Colonic mucosa (tissue), 4 donors: ENCODE data around the gene FBXL20. TPM values are rescaled to one million over a fixed set of nuclear protein-coding genes. Genes with fewer than 3 reads are reported as not detected.

Experiments
- DNase-seq: peaks from one replicate; pipeline ENCODE4 v3.0.0-alpha.2; 2020
- H3K27ac ChIP-seq: fragments of 200-600 bp; one replicate; pipeline ENCODE4 v1.8.0; 2021
- H3K27me3 ChIP-seq: fragments of 200-600 bp; one replicate; pipeline ENCODE4 v1.8.0; 2021
- H3K36me3 ChIP-seq: fragments of 200-600 bp; one replicate; pipeline ENCODE4 v1.8.0; 2021
- H3K4me1 ChIP-seq: fragments of 200-600 bp; one replicate; pipeline ENCODE4 v1.8.0; 2021; ENCODE audit warnings: mild to moderate bottlenecking
- H3K4me3 ChIP-seq: fragments of 200-600 bp; one replicate; pipeline ENCODE4 v1.8.0; 2021
- H3K9ac ChIP-seq, 2 donors: one replicate each; pipeline ENCODE4 v1.7.0; 2013; ENCODE audit warnings: control low read depth in 2 of 2, low read depth in 2 of 2, low read length in 2 of 2
- H3K9me3 ChIP-seq: fragments of 200-600 bp; one replicate; pipeline ENCODE4 v1.8.0; 2021
- intact Hi-C: fragments of 100-400 bp; cut with DNase I; formaldehyde crosslinking; loops from one replicate; pipeline ENCODE4 v1.14.1; 2022
- total RNA-seq, 2 donors: library from RNA; stranded (reverse); fragmentation: NEBNext Ultra II Directional in 1 of 2; extraction: Animal tissue kit (Norgen Biotek cat#: 25700) in 1 of 2; gene quantifications; one replicate each; pipeline ENCODE4 v1.2.1, GENCODE V29; 2021
- TF ChIP-seq, protein P1 (sequence below): fragments of 200-600 bp; IDR thresholded peaks from one replicate; pipeline ENCODE4 v1.8.0; 2022; ENCODE audit warnings: antibody characterized with exemption, mild to moderate bottlenecking
- donor health status: healthy.
- donor health status: DM: no; HTN: no; CAD: no.
- donor health status: DM: no; HTN: no; CAD: no.

FBXL20 gene
- total RNA-seq, 2 donors from 2014 or later: 12.5 to 22.2 TPM

DNA sequence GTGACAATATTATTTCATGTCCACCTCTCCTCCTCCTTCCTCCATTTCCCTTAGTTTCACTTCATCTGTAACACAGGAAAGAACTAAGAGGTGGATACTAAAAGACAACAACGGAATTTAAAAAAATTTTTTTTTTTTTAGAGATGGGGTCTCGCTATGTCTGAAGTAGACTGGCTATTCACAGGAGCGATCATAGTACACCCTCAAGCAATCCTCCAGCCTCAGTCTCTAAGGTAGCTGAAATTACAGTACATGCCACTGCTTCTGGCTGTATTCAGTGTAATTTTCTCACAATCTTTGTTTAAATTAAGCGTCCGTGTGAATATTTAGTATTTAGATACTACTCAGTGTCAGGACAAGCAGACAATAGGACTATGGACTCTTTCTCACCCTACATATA is 35.6 kb downstream of the FBXL20 start:
- H3K36me3 ChIP-seq: no peaks in the 10 kb centered on the region
- H3K4me1 ChIP-seq: no peaks in the 10 kb centered on the region
- H3K27ac ChIP-seq: no peak overlapping the region
- no peak overlapping the region for H3K9ac ChIP-seq
- H3K27me3 ChIP-seq: no peaks in the 10 kb centered on the region
- DNase-seq: no peak
- intact Hi-C loops: no loop called here
- TF ChIP-seq, protein P1, sequence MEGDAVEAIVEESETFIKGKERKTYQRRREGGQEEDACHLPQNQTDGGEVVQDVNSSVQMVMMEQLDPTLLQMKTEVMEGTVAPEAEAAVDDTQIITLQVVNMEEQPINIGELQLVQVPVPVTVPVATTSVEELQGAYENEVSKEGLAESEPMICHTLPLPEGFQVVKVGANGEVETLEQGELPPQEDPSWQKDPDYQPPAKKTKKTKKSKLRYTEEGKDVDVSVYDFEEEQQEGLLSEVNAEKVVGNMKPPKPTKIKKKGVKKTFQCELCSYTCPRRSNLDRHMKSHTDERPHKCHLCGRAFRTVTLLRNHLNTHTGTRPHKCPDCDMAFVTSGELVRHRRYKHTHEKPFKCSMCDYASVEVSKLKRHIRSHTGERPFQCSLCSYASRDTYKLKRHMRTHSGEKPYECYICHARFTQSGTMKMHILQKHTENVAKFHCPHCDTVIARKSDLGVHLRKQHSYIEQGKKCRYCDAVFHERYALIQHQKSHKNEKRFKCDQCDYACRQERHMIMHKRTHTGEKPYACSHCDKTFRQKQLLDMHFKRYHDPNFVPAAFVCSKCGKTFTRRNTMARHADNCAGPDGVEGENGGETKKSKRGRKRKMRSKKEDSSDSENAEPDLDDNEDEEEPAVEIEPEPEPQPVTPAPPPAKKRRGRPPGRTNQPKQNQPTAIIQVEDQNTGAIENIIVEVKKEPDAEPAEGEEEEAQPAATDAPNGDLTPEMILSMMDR: no peak
- no peaks in the 10 kb centered on the region for H3K9me3 ChIP-seq
- no peak overlapping the region for H3K4me3 ChIP-seq

DNA sequence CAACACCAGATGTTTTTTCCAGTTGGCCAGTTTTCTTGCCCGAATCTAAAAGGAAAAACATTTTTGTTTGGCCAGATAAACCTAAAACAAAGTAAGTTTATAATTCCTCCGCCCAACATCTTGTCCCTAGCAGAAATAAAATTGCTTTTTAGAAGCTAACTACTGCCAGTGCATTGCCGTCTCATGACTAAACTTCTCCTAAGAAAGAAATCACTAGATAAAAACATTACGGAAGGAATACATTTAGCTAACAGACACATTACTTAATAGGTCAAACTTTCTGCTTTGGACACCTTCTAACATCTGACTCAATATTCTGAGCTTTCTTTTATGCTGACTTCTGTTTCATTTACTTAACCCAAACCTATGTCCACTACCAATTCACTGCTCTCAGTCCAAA is 36.2 kb downstream of the FBXL20 start:
- H3K27me3 ChIP-seq: no peaks in the 10 kb centered on the region
- no peak for DNase-seq
- no peaks in the 10 kb centered on the region for H3K9me3 ChIP-seq

DNA sequence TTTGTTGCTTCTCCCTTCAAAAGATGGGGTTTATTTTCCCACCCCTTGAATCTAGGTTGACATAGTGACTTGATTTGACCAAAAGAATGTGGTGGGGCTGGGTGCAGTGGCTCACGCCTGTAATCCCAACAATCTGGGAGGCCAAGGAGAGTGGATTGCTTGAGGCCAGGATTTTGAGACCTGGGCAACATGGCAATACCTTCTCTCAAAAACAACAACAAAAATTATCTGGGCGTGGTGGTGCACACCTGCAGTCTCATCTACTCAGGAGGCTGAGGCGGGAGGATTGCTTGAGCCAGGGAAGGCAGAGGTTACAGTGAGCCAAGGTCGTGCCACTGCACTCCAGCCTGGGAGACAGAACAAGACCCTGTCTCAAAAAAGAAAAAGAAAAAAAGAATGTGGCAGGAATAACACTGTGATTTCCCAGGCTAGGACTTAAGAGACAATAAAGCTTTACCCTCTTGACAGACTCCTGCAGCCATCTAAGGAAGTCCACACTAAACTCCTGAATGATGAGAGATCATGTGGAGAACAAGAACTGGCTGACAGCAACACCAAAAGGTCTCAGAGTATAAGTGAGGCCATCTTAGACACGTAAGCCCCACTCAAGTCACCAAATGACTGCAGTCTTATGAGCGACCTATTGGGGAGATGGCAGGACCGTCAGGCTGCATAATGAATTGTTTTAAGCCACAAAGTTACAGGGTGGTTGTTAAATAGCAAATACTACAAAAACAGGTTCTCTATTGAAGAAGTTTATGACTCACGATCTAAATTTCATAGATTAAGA is 37.0 kb downstream of the FBXL20 start:
- Histone ChIP-seq H3K4me3 (no peak overlapping the region), H3K9me3 (no peaks in the 10 kb centered on the region), H3K36me3 (no peaks in the 10 kb centered on the region), H3K4me1 (no peaks in the 10 kb centered on the region), H3K27me3 (no peaks in the 10 kb centered on the region), H3K9ac (no peak overlapping the region), H3K27ac (no peak overlapping the region)
- intact Hi-C loops: no loop called here
- DNase-seq: no peak
- TF ChIP-seq, protein P1: no peak

More for the DNA sequence above, 36.2 kb downstream of the FBXL20 start:
- Histone ChIP-seq H3K27ac (no peak overlapping the region), H3K36me3 (no peaks in the 10 kb centered on the region), H3K9ac (no peak overlapping the region), H3K4me1 (no peaks in the 10 kb centered on the region), H3K4me3 (no peak overlapping the region)
- intact Hi-C loops: no loop called here
- TF ChIP-seq, protein P1: no peak

DNA sequence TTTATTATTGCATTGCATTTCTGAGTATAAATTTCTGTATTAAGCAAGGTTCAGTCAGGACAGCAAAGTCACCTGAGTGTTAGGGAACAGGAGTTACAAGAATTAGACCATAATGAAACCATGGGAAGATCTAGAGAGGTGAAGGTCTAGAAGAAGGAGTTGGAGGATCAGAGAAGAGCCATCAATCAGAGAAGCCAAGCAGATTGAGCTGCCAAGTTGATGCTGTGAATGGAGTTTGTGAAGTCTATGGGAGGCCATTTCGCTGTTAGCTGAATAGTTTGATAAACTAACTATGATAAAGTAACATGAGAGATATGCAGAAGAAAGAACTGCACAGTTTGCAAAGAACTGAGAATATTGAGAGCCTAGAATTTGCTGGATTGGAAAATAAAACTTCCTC is 40.4 kb downstream of the FBXL20 start:
- Histone ChIP-seq H3K27ac (no peak overlapping the region), H3K4me1 (no peaks in the 10 kb centered on the region), H3K4me3 (no peak overlapping the region), H3K36me3 (no peaks in the 10 kb centered on the region), H3K9me3 (no peaks in the 10 kb centered on the region), H3K27me3 (no peaks in the 10 kb centered on the region), H3K9ac (no peak overlapping the region)
- DNase-seq: no peak
- TF ChIP-seq, protein P1: no peak
- intact Hi-C loops: no loop called here

DNA sequence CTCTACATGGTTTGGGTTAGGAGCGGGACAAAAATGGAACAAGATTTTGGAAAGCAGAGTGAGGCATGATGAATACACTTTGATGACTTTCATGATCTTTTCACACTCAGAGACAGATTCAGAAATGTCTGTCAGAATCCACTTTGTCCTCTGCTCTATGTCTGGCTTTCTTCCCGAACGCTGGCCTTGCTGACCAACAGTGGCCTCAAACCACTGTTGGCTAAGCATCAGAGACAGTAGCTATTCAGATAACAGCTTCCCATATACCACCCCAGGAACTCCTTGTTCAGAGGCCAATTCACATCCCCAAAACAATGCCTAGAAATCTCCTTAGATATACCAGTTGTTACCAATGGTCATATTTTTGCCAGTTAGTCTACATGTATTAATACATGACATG is 40.9 kb downstream of the FBXL20 start:
- H3K4me1 ChIP-seq: no peaks in the 10 kb centered on the region
- H3K27ac ChIP-seq: no peak overlapping the region
- intact Hi-C loops: no loop called here
- TF ChIP-seq, protein P1: no peak
- H3K4me3 ChIP-seq: no peak overlapping the region
- no peaks in the 10 kb centered on the region for H3K9me3 ChIP-seq
- H3K36me3 ChIP-seq: no peaks in the 10 kb centered on the region
- H3K9ac ChIP-seq: no peak overlapping the region
- H3K27me3 ChIP-seq: no peaks in the 10 kb centered on the region
- no peak for DNase-seq
